WI38 (cell line): Measurements from ENCODE around the gene NAA30.

ENCODE experiments used
- H3K4me3 ChIP-seq: 2 replicates; pipeline ENCODE4 v1.5.1; 2011; ENCODE audit warnings: low read depth, mild to moderate bottlenecking, control low read depth, low read length
- CTCF ChIP-seq: IDR thresholded peaks from 2 replicates; pipeline ENCODE4 v1.5.1; 2012; ENCODE audit warnings: low read depth, mild to moderate bottlenecking, control low read depth, low read length

The NAA30 gene

DNA sequence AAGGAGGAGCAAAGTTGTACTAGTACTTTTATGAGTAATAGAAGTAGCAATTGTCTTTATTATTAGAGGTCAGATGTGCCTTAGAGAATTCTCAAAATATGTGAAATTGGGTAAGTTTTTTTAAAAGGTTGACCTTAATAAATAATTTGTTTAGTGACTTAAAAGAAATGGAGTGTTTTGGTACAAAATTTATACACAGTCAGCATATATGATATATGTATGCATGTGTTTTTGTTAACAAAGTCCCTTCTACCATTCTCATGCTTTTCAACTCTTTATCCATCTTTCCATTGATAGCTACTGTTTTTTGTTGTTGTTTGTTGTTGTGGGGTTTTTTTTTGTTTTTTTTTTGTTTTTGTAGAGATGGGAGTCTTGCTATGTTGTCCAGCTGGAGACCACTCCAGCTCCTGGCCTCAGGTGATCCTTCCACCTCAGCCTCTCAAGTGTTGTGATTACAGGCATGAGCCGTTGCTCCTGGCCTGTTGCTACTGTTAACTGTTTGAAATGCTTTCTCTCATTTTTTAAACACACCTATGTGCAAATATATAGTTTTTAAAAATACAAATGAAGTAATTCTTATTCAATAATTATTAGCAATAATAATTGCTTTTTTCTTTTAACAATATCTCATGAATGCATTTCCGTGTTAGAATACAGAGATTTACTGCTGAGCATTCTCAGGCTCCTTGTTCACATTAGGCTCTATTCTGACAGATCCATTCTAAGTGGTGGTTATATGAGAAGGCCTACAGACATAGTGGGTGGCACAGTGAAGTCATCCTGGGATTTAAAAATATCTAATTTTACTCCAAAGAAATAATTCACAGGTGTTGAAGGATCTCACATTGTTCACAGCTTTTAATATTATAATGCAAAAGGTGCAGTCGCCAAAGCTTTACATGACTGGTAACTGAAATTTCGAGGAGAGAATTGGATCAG, 10.4 kb downstream of the NAA30 start:
- H3K4me3 ChIP-seq: no peak overlapping the region
- TF ChIP-seq CTCF: no peak

- H3K4me3 ChIP-seq: no peak overlapping the region
- no peak for TF ChIP-seq CTCF
Measured at GRCh38 chr14:57401501-57401900, 11.1 kb downstream of the NAA30 start.

- H3K4me3 ChIP-seq: no peak overlapping the region
- TF ChIP-seq CTCF: no peak
Measured at GRCh38 chr14:57402173-57402852, 11.9 kb downstream of the NAA30 start.

DNA sequence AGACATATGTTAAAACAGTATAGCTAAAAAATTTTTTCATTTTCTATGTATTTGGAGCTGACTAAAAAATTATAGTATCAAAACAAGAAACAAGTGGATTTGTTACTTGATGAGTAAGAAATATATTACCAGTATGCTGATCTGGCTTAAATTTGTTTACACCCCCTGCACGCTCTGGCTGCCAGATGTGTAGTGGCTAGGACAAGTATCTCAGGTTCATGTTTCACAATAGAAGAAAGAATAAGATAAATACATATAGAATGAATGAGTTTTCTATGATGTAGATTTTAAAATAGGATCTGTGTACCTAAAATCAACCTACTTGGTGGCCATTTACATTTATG, 13.1 kb downstream of the NAA30 start:
- no peak overlapping the region for H3K4me3 ChIP-seq
- no peak for TF ChIP-seq CTCF

DNA sequence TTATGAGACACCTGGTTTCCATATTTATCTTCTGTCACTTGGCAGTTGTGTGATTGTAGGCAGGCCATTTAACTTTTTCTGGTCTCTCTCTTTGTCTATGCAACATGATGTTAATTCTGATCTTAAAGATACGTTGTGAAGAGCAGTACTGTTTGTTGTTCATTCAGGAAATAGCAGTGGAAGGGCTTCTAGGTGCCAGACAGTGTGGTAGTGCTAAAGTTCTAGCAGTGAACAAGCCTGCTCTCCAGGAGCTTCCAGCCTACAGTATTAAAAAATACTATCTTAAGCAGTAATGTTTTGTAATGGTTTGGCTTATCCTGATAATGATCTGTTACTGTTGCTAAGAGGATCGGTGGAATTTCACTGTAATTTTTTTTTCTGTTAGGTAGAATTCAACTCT, 15.2 kb downstream of the NAA30 start:
- TF ChIP-seq CTCF: no peak
- no peak overlapping the region for H3K4me3 ChIP-seq

DNA sequence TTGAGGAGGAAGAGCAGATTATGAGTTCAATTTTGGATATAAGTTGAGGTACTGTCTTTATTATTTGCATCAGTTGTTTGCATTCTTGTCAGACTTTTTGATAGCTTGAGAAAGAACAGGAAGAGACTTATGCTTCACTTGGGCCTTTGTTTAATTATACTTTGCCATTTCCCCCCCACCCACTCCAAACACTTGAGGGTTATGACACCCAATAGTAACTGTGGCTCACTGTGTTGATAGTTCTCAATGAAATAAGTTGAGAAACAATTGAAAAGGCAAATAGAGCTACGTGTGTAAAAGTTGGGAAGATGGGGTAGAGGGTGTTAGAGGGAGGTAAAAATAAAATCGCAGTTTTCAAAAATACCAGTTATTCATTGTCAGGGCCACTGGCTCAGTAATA, 17.7 kb downstream of the NAA30 start:
- TF ChIP-seq CTCF: no peak
- no peak overlapping the region for H3K4me3 ChIP-seq

- TF ChIP-seq CTCF: no peak
Measured at GRCh38 chr14:57408634-57409033, 18.2 kb downstream of the NAA30 start.

More at GRCh38 chr14:57408634-57409033, 18.2 kb downstream of the NAA30 start:
- H3K4me3 ChIP-seq: no peak overlapping the region
